PC-3 (cell line): ENCODE measurements around the gene NEDD9.

ENCODE experiments used
- CTCF ChIP-seq: fragments of 300-600 bp; sonication (generic); conservative IDR thresholded peaks from 2 replicates; pipeline ENCODE4 v1.5.1; 2017; ENCODE audit warnings: antibody characterized with exemption, low read depth, mild to moderate bottlenecking, low read length
- EZH2phosphoT487 ChIP-seq: fragments of 300-600 bp; sonication (generic); IDR thresholded peaks from 2 replicates; pipeline ENCODE4 v1.6.1; 2018; ENCODE audit warnings: mild to moderate bottlenecking, antibody characterized with exemption, low read length, borderline replicate concordance

- TF ChIP-seq CTCF (no peak), EZH2phosphoT487 (no peak)
These were observed 6.5 kb downstream of the NEDD9 start for GRCh38 chr6:11226005-11226404.
